Small intestine (tissue), 7 donors: ENCODE data around the gene CRACR2A. TPM values are rescaled to one million over a fixed set of nuclear protein-coding genes. Genes with fewer than 3 reads are reported as not detected.

Experiments
- DNase-seq, 2 donors: peaks; one replicate each; pipeline versions ENCODE4 v3.0.0 to v3.0.0-alpha.2; 2013
- FAIRE-seq: peaks from 2 replicates; lab custom pipeline; 2012; peaks lifted over from hg19 to GRCh38; lab: Jason Lieb, UNC
- H3K27ac ChIP-seq, 3 donors: one replicate each; pipeline ENCODE4 v1.5.1; 2013; ENCODE audit warnings: low read length in 2 of 3, mild to moderate bottlenecking in 2 of 3, control low read depth in 1 of 3, inconsistent platforms in 1 of 3, low read depth in 1 of 3, moderate library complexity in 1 of 3
- H3K27me3 ChIP-seq, 3 donors: one replicate each; pipeline ENCODE4 v1.6.1; 2013; ENCODE audit warnings: low read length in 3 of 3, inconsistent platforms in 1 of 3; ENCODE audit not compliant: control insufficient read depth in 3 of 3, insufficient read depth in 3 of 3
- H3K36me3 ChIP-seq, 3 donors: one replicate each; pipeline ENCODE4 v1.6.1; 2013; ENCODE audit warnings: low read length in 3 of 3, inconsistent platforms in 1 of 3, low read depth in 1 of 3, mild to moderate bottlenecking in 1 of 3, moderate library complexity in 1 of 3; ENCODE audit not compliant: control insufficient read depth in 3 of 3, insufficient read depth in 2 of 3
- H3K4me1 ChIP-seq, 3 donors: one replicate each; pipeline ENCODE4 v1.6.1; 2013; ENCODE audit warnings: low read length in 2 of 3, inconsistent platforms in 1 of 3, low read depth in 1 of 3, mild to moderate bottlenecking in 1 of 3, moderate library complexity in 1 of 3; ENCODE audit not compliant: control insufficient read depth in 3 of 3, insufficient read depth in 2 of 3
- H3K4me3 ChIP-seq, 3 donors: one replicate each; pipeline ENCODE4 v1.5.1; 2013; ENCODE audit warnings: low read length in 3 of 3, control low read depth in 1 of 3, inconsistent platforms in 1 of 3, low read depth in 1 of 3, mild to moderate bottlenecking in 1 of 3, moderate library complexity in 1 of 3
- H3K9me3 ChIP-seq, 2 donors: one replicate each; pipeline ENCODE4 v1.6.1; 2013; ENCODE audit warnings: low read depth in 1 of 2, low read length in 1 of 2; ENCODE audit not compliant: control insufficient read depth in 2 of 2, insufficient read depth in 1 of 2
- WGBS, 3 donors: extraction: QIAGEN DNeasy Blood & Tissue Kit; methylation state at CpG; one replicate each; pipeline ENCODE4 v1.1.7; 2013; 5-methylcytosine and 5-hydroxymethylcytosine counted together
- polyA plus RNA-seq, 4 donors: library from polyadenylated mRNA; stranded (reverse) in 3 of 4; unstranded in 1 of 4; fragments of 200-250 nt in 3 of 4; fragments of 120-200 nt in 1 of 4; gene quantifications; one replicate each; pipeline versions ENCODE4 v1.2.1 to v1.2.3, GENCODE V29; 2013
- donor health status: healthy with polysubstance abuse.
- donor health status: control.
- donor health status: control.
- donor health status: Bipolar disorder and iron deficiency.
- donor health status: healthy.

CRACR2A gene
- polyA plus RNA-seq, 4 donors: 5.1 to 16.3 (median 8.8) TPM

- no peak for DNase-seq
- H3K36me3 ChIP-seq: no peaks in the 10 kb centered on the region
- no peaks in the 10 kb centered on the region for H3K9me3 ChIP-seq
- 72 to 85% (median 74%) methylated on average over 4 of the region's 4 CpGs for WGBS, 3 donors
- H3K4me3 ChIP-seq: no peak overlapping the region
- H3K27me3 ChIP-seq: no peaks in the 10 kb centered on the region
- no peak for FAIRE-seq
- H3K4me1 ChIP-seq: no peaks in the 10 kb centered on the region
- no peak overlapping the region for H3K27ac ChIP-seq
These were observed 39.4 kb downstream of the CRACR2A start for GRCh38 chr12:3713483-3713882.

DNA sequence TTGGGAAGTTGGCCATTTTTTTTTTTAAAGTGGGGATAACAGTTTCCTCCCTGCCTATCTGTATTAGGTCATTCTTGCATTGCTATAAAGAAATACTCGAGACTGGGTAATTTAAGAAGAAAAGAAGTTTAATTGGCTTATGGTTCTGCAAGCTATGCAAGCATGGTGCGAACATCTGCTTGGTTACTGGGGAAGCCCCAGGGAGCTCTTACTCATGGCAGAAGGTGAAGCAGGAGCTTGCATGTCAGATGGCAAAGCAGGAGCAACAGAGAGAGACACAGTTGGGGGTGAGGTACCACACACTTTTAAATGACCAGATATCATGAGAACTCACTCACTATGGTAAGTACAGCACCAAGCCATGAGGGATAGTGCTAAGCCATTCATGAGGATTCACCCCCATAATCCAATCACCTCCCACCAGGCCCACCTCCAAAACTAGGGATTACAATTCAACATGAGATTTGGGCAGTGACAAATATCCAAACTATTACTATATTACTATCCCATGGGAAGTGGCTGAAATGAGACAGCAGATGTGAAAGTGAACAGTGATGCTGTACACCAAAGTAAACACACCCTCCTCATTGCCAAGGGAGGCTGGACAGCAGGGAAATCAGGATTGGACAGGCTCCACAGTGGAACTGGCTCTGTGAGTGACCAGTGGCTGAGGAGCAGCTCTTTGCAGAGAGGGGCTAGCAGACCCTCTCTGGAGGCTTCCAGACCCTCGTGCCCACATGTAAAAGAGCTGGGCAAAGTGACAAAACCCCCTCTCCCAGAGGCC, 40.5 kb downstream of the CRACR2A start:
- 66 to 76% (median 76%) methylated on average over 3 of the region's 3 CpGs for WGBS, 3 donors
- no peaks in the 10 kb centered on the region for H3K27me3 ChIP-seq
- FAIRE-seq: no peak
- no peaks in the 10 kb centered on the region for H3K36me3 ChIP-seq
- no peaks in the 10 kb centered on the region for H3K9me3 ChIP-seq
- no peaks in the 10 kb centered on the region for H3K4me1 ChIP-seq
- no peak overlapping the region for H3K4me3 ChIP-seq
- H3K27ac ChIP-seq: no peak overlapping the region
- no peak for DNase-seq

- DNase-seq (no peak), FAIRE-seq (no peak)
- H3K9me3 ChIP-seq: no peaks in the 10 kb centered on the region
- H3K4me3 ChIP-seq: no peak overlapping the region
- 75 to 82% (median 82%) methylated on average over 4 of the region's 4 CpGs for WGBS, 3 donors
- H3K27me3 ChIP-seq: no peaks in the 10 kb centered on the region
- no peak overlapping the region for H3K27ac ChIP-seq
- H3K36me3 ChIP-seq: no peaks in the 10 kb centered on the region
- no peaks in the 10 kb centered on the region for H3K4me1 ChIP-seq
These were observed 47.6 kb downstream of the CRACR2A start for GRCh38 chr12:3705354-3705675.

- no peak for FAIRE-seq
- Histone ChIP-seq H3K9me3 (no peaks in the 10 kb centered on the region), H3K27ac (peak overlapping the region in 1 of 3 donors; percentile 59), H3K27me3 (no peaks in the 10 kb centered on the region), H3K4me3 (no peak overlapping the region), H3K36me3 (no peaks in the 10 kb centered on the region), H3K4me1 (no peaks in the 10 kb centered on the region)
- WGBS, 3 donors: 38 to 45% (median 44%) methylated on average over 4 of the region's 4 CpGs
- no peak for DNase-seq
These were observed 48.2 kb downstream of the CRACR2A start for GRCh38 chr12:3704512-3705353.

GRCh38 chr12:3700861-3701260, 52.0 kb downstream of the CRACR2A start:
- H3K9me3 ChIP-seq: no peaks in the 10 kb centered on the region
- no peak for DNase-seq
- no peak overlapping the region for H3K4me3 ChIP-seq
- no peaks in the 10 kb centered on the region for H3K4me1 ChIP-seq
- H3K36me3 ChIP-seq: no peaks in the 10 kb centered on the region
- no peak for FAIRE-seq
- no peaks in the 10 kb centered on the region for H3K27me3 ChIP-seq
- no peak overlapping the region for H3K27ac ChIP-seq
- 94 to 97% (median 97%) methylated on average over 1 of the region's 1 CpG for WGBS, 3 donors

GRCh38 chr12:3698218-3698974, 54.5 kb downstream of the CRACR2A start:
- no peak for FAIRE-seq
- H3K9me3 ChIP-seq: no peaks in the 10 kb centered on the region
- no peak for DNase-seq
- WGBS, 3 donors: 64 to 78% (median 77%) methylated on average over 7 of the region's 7 CpGs
- no peaks in the 10 kb centered on the region for H3K4me1 ChIP-seq
- H3K36me3 ChIP-seq: no peaks in the 10 kb centered on the region
- H3K27ac ChIP-seq: no peak overlapping the region
- H3K27me3 ChIP-seq: no peaks in the 10 kb centered on the region
- no peak overlapping the region for H3K4me3 ChIP-seq

- no peak for FAIRE-seq
- Histone ChIP-seq H3K4me1 (no peaks in the 10 kb centered on the region), H3K27me3 (no peaks in the 10 kb centered on the region), H3K9me3 (no peaks in the 10 kb centered on the region), H3K27ac (no peak overlapping the region), H3K36me3 (no peaks in the 10 kb centered on the region), H3K4me3 (no peak overlapping the region)
- 88 to 96% (median 93%) methylated on average over 5 of the region's 5 CpGs for WGBS, 3 donors
- DNase-seq: no peak
These were observed 55.5 kb downstream of the CRACR2A start for GRCh38 chr12:3697311-3697870.

GRCh38 chr12:3694673-3695072, 58.2 kb downstream of the CRACR2A start:
- FAIRE-seq (no peak), DNase-seq (no peak)
- whole genome bisulfite sequencing, 3 donors: 81 to 93% (median 89%) methylated on average over 4 of the region's 4 CpGs
- Histone ChIP-seq H3K4me3 (no peak overlapping the region), H3K27ac (no peak overlapping the region), H3K36me3 (no peaks in the 10 kb centered on the region), H3K9me3 (no peaks in the 10 kb centered on the region), H3K27me3 (no peaks in the 10 kb centered on the region), H3K4me1 (no peaks in the 10 kb centered on the region)
